ENCODE data around the gene SRRM4. TPM values are rescaled to one million over a fixed set of nuclear protein-coding genes. Genes with fewer than 3 reads are reported as not detected.

Gene SRRM4
- total and polyA plus RNA-seq, 9 donors, result 0.02 TPM; not detected in 6

DNA sequence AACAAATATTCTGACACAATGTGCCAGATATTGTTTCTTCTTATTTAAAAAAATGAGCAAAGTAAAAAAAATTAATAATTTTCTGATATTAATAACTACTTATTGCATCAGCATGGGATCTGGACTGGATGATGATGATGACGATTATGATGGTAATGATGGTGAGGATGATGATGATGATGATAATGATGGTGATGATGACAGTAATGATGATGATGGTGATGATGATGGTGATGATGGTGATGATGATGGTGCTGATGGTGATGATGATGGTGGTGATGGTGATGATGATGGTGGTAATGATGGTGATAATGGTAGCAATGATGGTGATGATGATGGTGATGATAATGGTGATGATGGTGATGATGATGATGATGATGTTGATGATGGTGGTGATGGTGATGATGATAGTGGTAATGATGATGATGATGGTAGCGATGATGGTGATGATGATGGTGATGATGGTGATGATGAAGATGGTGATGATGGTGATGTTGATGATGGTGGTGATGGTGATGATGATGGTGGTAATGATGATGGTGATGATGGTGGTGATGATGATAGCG, 94.0 kb downstream of the SRRM4 start:
- H3K27ac ChIP-seq, result no peak overlapping the region
- H3K27me3 ChIP-seq, result no peaks in the 10 kb centered on the region
- intact Hi-C loops (cut with DNase I), result no loop called here
- DNase-seq, result no peak
- 65 to 85% (median 79%) methylated on average over 3 of the region's 3 CpGs for WGBS, 3 donors
- no peaks in the 10 kb centered on the region for H3K4me1 ChIP-seq (ENCODE audit: insufficient read depth)
- H3K4me3 ChIP-seq, result no peak overlapping the region
- no peaks in the 10 kb centered on the region for H3K36me3 ChIP-seq
- H3K9me3 ChIP-seq, result no peaks in the 10 kb centered on the region
- TF ChIP-seq CTCF (IDR thresholded peaks at IDR 0.05) (no peak), POLR2A (IDR thresholded peaks at IDR 0.05) (no peak), EP300 (IDR thresholded peaks at IDR 0.05) (no peak)

GRCh38 chr12:119075918-119076317, 94.6 kb downstream of the SRRM4 start:
- intact Hi-C loops (cut with DNase I), result no loop called here
- no peak for TF ChIP-seq EP300 (IDR thresholded peaks at IDR 0.05)
- TF ChIP-seq CTCF (IDR thresholded peaks at IDR 0.05), result no peak
- no peak for TF ChIP-seq POLR2A (IDR thresholded peaks at IDR 0.05)
- no peaks in the 10 kb centered on the region for H3K4me1 ChIP-seq (ENCODE audit: insufficient read depth)
- 92 to 94% (median 94%) methylated on average over 2 of the region's 2 CpGs for WGBS, 3 donors
- H3K4me3 ChIP-seq, result no peak overlapping the region
- H3K27me3 ChIP-seq, result no peaks in the 10 kb centered on the region
- DNase-seq, result no peak
- H3K27ac ChIP-seq, result no peak overlapping the region
- H3K9me3 ChIP-seq, result no peaks in the 10 kb centered on the region
- H3K36me3 ChIP-seq, result no peaks in the 10 kb centered on the region

DNA sequence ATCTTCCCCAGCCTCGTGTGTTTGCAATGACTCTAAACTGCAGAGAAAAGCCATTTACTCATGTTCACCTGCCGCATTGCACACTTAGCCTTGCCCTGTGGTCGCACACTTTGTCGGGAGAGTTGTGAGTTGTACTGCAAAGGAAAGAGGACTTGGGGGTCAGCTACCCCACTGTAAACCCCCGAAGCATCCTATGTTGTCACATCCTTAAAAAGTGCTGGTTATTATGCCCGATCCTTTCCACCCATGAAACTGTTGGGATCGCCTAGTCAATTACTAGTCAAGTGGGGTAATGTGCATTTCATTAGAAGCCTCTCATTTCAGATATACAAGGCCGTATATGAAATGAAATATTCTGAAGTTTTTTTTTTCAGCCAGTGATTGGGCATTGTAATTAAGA, 98.2 kb downstream of the SRRM4 start:
- 75 to 81% (median 78%) methylated on average over 8 of the region's 8 CpGs for WGBS, 3 donors
- Histone ChIP-seq H3K4me3 (no peak overlapping the region), H3K27me3 (no peaks in the 10 kb centered on the region), H3K4me1 (ENCODE audit: insufficient read depth) (no peaks in the 10 kb centered on the region), H3K27ac (no peak overlapping the region), H3K9me3 (no peaks in the 10 kb centered on the region), H3K36me3 (no peaks in the 10 kb centered on the region)
- intact Hi-C loops (cut with DNase I), result no loop called here
- TF ChIP-seq POLR2A (IDR thresholded peaks at IDR 0.05) (no peak), EP300 (IDR thresholded peaks at IDR 0.05) (no peak)
- DNase-seq, result no peak

DNA sequence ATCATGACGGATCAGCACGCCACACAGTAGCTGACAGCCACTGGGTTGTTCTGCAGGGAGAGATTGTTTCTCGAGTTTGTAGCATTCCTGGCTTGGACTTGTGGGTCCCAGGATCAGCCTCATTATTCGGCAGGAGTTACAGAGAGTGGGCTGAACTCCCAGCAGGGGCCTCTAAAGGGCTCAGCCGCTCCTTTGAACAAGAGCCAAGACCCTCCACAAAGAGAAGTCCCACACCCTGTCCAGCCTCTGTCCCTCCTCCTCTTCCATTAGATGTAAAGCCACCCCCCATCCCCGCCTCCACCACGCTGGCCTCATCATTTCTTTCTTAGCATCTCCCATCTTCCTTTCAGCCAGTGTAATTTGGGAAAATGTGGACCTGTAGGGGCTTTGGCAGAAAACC, 100.7 kb downstream of the SRRM4 start:
- intact Hi-C loops (cut with DNase I), result no loop called here
- DNase-seq, result no peak
- TF ChIP-seq EP300 (IDR thresholded peaks at IDR 0.05), result no peak
- no peak for TF ChIP-seq CTCF (IDR thresholded peaks at IDR 0.05)
- no peak for TF ChIP-seq POLR2A (IDR thresholded peaks at IDR 0.05)
- no peaks in the 10 kb centered on the region for H3K9me3 ChIP-seq
- H3K36me3 ChIP-seq, result no peaks in the 10 kb centered on the region
- H3K4me3 ChIP-seq, result no peak overlapping the region
- no peaks in the 10 kb centered on the region for H3K27me3 ChIP-seq
- 25 to 33% (median 27%) methylated on average over 7 of the region's 7 CpGs for WGBS, 3 donors
- H3K4me1 ChIP-seq (ENCODE audit: insufficient read depth), result no peaks in the 10 kb centered on the region
- no peak overlapping the region for H3K27ac ChIP-seq

GRCh38 chr12:119082496-119082895, 101.2 kb downstream of the SRRM4 start:
- H3K4me3 ChIP-seq, result no peak overlapping the region
- no peaks in the 10 kb centered on the region for H3K4me1 ChIP-seq (ENCODE audit: insufficient read depth)
- no peaks in the 10 kb centered on the region for H3K27me3 ChIP-seq
- WGBS, 3 donors, result 19 to 42% (median 35%) methylated on average over 4 of the region's 4 CpGs
- H3K9me3 ChIP-seq, result no peaks in the 10 kb centered on the region
- intact Hi-C loops (cut with DNase I), result no loop called here
- no peak for DNase-seq
- TF ChIP-seq POLR2A (IDR thresholded peaks at IDR 0.05), result no peak
- no peak for TF ChIP-seq EP300 (IDR thresholded peaks at IDR 0.05)
- TF ChIP-seq CTCF (IDR thresholded peaks at IDR 0.05), result no peak
- no peak overlapping the region for H3K27ac ChIP-seq
- no peaks in the 10 kb centered on the region for H3K36me3 ChIP-seq
